Stimulated activated CD8-positive, alpha-beta memory T cell treated with anti-CD3 and anti-CD28 coated beads, Interleukin-7, amount 100 ng/mL, for 4 hours (primary cell): Measurements from ENCODE around the gene ADGRG3.

ENCODE experiments used
- DNase-seq, 2 donors: peaks; one replicate each; pipeline ENCODE4 v3.0.0-alpha.2; 2020; ENCODE audit warnings: low read depth in 2 of 2

Gene ADGRG3

DNA sequence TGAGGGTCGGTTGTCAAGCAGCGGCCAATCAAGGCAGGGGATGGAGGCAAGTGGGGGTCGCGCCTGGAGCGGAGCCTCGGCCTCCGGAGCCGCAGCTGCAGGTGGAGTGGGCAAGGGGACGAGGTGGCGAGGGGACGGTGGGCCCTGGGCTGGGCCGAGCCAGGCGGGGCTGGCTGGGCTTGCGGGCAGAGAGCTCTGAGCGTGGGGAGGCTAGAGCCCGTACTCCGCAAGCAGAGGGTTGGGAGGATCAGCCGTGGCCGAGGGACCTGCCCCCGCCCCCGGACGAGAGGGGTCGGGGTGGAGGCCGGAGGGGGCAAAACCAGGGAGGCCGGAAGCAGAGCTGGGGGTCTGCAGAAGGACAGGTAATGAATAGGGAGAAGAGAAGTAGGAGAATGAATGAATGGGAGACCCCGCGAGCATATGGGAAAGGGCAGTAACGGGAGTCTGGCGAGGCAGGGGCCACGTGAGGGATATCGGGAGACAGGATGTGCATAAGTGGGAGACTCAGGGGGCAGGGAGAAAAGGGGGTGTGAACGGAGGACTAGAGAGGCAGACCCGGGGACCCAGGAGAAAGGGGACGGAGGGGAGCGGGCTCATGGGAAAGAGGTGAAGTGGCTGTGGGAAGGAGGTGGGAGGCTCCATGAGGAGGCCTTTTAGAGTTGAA, 67.8 kb downstream of the ADGRG3 start, which contains the start of gene KATNB1:
Gene KATNB1 (plus strand): TSS at position 16 of the 664 bp plus-strand sequence. CDS start 1,474 bp downstream, outside the sequence.
- no peak for DNase-seq

DNA sequence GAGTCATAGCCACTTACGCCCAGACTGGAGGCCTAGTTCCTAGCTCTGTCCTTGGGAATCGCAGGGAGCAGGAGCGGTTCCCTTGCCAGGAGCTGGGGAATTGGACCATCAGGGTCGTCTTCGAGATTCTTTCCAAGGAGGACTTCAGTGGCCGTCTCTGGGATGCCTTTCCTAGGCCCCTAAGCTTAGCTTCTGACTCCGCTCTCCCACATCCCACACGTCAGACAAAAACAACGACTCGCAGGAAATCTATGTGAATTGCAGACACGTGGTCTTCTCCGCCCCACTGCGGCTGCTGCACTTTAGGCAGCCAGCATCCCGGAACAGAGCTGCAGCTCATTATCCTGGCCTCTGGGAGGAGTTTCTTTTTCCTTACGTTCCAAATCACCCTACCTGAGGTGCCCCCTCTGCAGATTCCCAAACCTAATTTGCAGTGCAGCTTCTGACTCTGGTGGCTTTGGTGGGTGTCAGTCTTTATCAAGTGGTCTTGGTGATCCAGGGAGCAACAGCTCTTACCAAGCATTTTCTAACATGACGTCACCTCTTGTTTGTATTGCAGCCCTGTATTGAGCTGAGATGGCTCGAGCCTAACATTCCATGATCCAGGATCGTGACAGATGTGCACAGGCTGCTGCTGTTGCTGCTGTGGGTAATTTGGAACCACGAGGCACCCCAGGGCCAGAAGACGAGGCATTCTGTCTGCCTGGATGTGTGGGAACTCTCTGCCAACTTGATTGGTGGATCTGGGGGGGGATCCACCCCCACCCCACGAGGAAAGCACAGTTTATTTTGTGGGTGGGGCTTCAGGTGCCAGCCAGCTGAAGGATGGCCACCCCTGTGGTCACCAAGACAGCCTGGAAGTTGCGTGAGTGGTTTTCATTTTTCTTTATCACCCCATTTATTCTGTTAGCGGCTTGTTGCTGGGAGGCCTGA, 68.6 kb downstream of the ADGRG3 start:
- DNase-seq = peak; percentile 17 to 19

DNA sequence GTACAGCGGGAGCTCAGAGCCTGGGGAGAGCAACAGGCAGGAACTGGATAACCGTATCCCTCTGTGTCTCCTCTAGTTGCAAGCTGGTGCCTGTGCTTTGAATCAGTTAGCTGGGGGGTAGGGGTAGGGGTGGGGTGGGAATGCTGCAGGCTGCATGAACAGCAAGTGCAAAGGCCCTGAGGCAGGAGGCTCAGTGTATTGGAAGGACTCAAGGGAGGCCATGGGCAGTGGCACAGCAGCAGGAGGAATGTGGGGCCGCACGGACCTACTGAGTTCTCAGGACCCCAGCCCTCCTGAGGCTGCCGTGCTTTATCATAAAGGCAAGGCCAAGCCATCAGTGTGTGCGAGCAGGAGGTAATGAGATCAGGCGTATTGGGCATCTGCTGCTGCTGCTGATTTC, 70.7 kb downstream of the ADGRG3 start:
- DNase-seq = no peak
